Endodermal cell (in vitro differentiated cells): ENCODE results near the gene SBSN. TPM values are rescaled to one million over a fixed set of nuclear protein-coding genes. Genes with fewer than 3 reads are reported as not detected.

ENCODE experiments used
- DNase-seq: peaks from one replicate; pipeline ENCODE4 v3.0.0-alpha.2; 2017
- H3K27ac ChIP-seq: 2 replicates; pipeline ENCODE4 v1.5.1; 2013; ENCODE audit warnings: mild to moderate bottlenecking, low read depth, low read length, moderate library complexity
- H3K27me3 ChIP-seq: 2 replicates; pipeline ENCODE4 v1.6.1; 2013; ENCODE audit warnings: mild to moderate bottlenecking, low read length, moderate library complexity; ENCODE audit not compliant: insufficient read depth, control insufficient read depth, poor library complexity, severe bottlenecking
- H3K36me3 ChIP-seq: 2 replicates; pipeline ENCODE4 v1.7.0; 2013; ENCODE audit warnings: mild to moderate bottlenecking, low read length, moderate library complexity; ENCODE audit not compliant: control insufficient read depth, insufficient read depth
- H3K4me1 ChIP-seq: one replicate; pipeline ENCODE4 v1.7.0; 2013; ENCODE audit warnings: low read length; ENCODE audit not compliant: control insufficient read depth, insufficient read depth
- H3K4me3 ChIP-seq: 2 replicates; pipeline ENCODE4 v1.5.1; 2013; ENCODE audit warnings: mild to moderate bottlenecking, low read length, moderate library complexity
- H3K9ac ChIP-seq: 2 replicates; pipeline ENCODE4 v1.6.1; 2013; ENCODE audit warnings: mild to moderate bottlenecking, low read length, moderate library complexity; ENCODE audit not compliant: poor library complexity, severe bottlenecking; ENCODE audit errors: extremely low read depth
- H3K9me3 ChIP-seq: 2 replicates; pipeline ENCODE4 v1.6.1; 2013; ENCODE audit warnings: mild to moderate bottlenecking, low read length, moderate library complexity; ENCODE audit not compliant: control insufficient read depth
- H3K27ac Mint-ChIP-seq: 2 replicates; pipeline ENCODE4 v1.8.0; 2020; ENCODE audit warnings: mixed read lengths
- H3K27me3 Mint-ChIP-seq: 2 replicates; pipeline ENCODE4 v1.8.0; 2021; ENCODE audit warnings: mild to moderate bottlenecking, mixed read lengths; ENCODE audit not compliant: insufficient read depth
- H3K36me3 Mint-ChIP-seq: 2 replicates; pipeline ENCODE4 v1.8.0; 2020; ENCODE audit warnings: low read depth, mixed read lengths
- H3K4me1 Mint-ChIP-seq: 2 replicates; pipeline ENCODE4 v1.8.0; 2020; ENCODE audit warnings: mixed read lengths
- H3K4me3 Mint-ChIP-seq: 2 replicates; pipeline ENCODE4 v1.8.0; 2020; ENCODE audit warnings: mild to moderate bottlenecking, moderate library complexity, mixed read lengths
- H3K9me3 Mint-ChIP-seq: 2 replicates; pipeline ENCODE4 v1.8.0; 2020; ENCODE audit warnings: mild to moderate bottlenecking, mixed read lengths
- WGBS, 2 experiments: methylation state at CpG; one replicate each; pipeline versions ENCODE4 v1.1.5 to v1.1.7; 2013; ENCODE audit warnings: missing lambda C conversion rate in 2 of 2, mixed read lengths in 1 of 2; ENCODE audit not compliant: insufficient coverage in 1 of 2, insufficient read length in 1 of 2; 5-methylcytosine and 5-hydroxymethylcytosine counted together
- total RNA-seq, 2 donors: library from RNA; stranded (reverse); fragmentation: NEBNext Ultra II Directional in 1 of 2; extraction: Animal tissue kit (Norgen Biotek cat#: 25700) in 1 of 2; gene quantifications; 2 replicates in 1 of 2; 3 replicates in 1 of 2; pipeline ENCODE4 v1.2.1, GENCODE V29; 2021
- TF ChIP-seq, protein P1 (sequence below): fragments of 200-600 bp; sonication (generic); conservative IDR thresholded peaks from 2 replicates; pipeline ENCODE4 v1.5.0; 2021; ENCODE audit warnings: antibody characterized with exemption, mild to moderate bottlenecking

SBSN gene
- total RNA-seq, 2 donors from 2014 or later = not detected

DNA sequence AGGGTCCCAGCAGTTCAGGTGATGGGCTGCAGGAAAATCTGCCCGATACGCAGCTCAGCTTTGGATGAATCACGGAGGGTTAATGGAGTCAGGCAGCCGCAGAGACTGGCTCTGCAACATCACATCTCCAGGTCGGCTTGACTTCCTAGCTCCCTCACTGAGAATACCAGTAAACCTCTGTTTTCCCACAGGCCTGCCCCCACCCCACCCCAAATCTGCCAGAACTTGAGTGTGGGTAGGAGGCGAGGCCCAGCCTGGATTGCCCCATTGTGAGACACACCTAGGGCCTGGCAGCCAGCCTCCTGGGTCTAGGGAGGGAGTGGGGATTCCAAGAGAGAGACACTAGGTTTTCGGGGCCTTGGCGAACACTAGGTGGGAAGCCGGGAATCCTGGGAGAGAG lies 34.1 kb downstream of the SBSN start:
- no peak overlapping the region for H3K4me3 ChIP-seq
- H3K4me1 Mint-ChIP-seq = peaks cover 10% of the 10 kb centered on the region
- DNase-seq = no peak
- H3K9me3 Mint-ChIP-seq = no peaks in the 10 kb centered on the region
- H3K9ac ChIP-seq = no peak overlapping the region
- no peaks in the 10 kb centered on the region for H3K4me1 ChIP-seq
- WGBS, 2 experiments = 96% methylated on average over 9 of the region's 9 CpGs; no CpG with 5 or more reads in 1 of the 2 experiments
- H3K27me3 ChIP-seq = no peaks in the 10 kb centered on the region
- TF ChIP-seq, protein P1, sequence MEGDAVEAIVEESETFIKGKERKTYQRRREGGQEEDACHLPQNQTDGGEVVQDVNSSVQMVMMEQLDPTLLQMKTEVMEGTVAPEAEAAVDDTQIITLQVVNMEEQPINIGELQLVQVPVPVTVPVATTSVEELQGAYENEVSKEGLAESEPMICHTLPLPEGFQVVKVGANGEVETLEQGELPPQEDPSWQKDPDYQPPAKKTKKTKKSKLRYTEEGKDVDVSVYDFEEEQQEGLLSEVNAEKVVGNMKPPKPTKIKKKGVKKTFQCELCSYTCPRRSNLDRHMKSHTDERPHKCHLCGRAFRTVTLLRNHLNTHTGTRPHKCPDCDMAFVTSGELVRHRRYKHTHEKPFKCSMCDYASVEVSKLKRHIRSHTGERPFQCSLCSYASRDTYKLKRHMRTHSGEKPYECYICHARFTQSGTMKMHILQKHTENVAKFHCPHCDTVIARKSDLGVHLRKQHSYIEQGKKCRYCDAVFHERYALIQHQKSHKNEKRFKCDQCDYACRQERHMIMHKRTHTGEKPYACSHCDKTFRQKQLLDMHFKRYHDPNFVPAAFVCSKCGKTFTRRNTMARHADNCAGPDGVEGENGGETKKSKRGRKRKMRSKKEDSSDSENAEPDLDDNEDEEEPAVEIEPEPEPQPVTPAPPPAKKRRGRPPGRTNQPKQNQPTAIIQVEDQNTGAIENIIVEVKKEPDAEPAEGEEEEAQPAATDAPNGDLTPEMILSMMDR = no peak
- H3K27ac ChIP-seq = no peak overlapping the region
- peaks cover 7% of the 10 kb centered on the region for H3K27me3 Mint-ChIP-seq
- H3K36me3 ChIP-seq = peaks cover 22% of the 10 kb centered on the region
- H3K36me3 Mint-ChIP-seq = peaks cover 26% of the 10 kb centered on the region
- H3K4me3 Mint-ChIP-seq = no peak overlapping the region
- H3K9me3 ChIP-seq = no peaks in the 10 kb centered on the region
- H3K27ac Mint-ChIP-seq = no peak overlapping the region

DNA sequence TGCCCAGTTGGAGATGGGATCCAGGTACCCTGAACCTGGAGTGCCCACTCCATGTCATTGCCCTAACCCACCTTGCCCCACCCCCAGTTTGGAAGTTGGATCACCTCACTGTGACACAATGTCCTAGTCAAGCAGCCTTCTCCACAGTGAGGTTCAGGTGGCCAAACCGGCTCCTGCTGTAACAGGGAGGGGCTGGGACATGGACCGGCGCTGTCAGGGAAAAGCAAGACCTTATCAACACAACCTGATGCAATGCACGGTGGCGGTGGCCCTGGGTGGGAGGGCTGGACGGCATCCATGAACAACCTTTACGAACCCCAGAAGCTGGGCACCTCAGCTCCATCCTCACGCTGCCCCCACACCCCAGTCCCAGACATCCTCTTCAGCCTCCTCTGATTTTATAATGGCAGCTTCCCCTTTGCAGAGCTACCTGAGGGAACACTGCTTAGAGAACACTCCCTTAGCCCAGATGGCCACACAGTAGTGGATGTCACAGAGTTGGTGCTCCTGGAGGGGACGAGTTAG lies 36.2 kb downstream of the SBSN start:
- Histone ChIP-seq H3K9ac (no peak overlapping the region), H3K27ac (no peak overlapping the region), H3K27me3 (no peaks in the 10 kb centered on the region), H3K4me3 (no peak overlapping the region), H3K36me3 (peaks cover 2% of the 10 kb centered on the region), H3K9me3 (no peaks in the 10 kb centered on the region), H3K4me1 (peaks cover 2% of the 10 kb centered on the region)
- no peak overlapping the region for H3K4me3 Mint-ChIP-seq
- H3K36me3 Mint-ChIP-seq = peaks cover 5% of the 10 kb centered on the region
- TF ChIP-seq, protein P1 = no peak
- H3K9me3 Mint-ChIP-seq = no peaks in the 10 kb centered on the region
- H3K4me1 Mint-ChIP-seq = peaks cover 23% of the 10 kb centered on the region
- DNase-seq = no peak
- H3K27ac Mint-ChIP-seq = no peak overlapping the region
- peaks cover 9% of the 10 kb centered on the region for H3K27me3 Mint-ChIP-seq
- 83 to 96% methylated on average over 2 to 9 of the region's 9 CpGs for WGBS, 2 experiments

DNA sequence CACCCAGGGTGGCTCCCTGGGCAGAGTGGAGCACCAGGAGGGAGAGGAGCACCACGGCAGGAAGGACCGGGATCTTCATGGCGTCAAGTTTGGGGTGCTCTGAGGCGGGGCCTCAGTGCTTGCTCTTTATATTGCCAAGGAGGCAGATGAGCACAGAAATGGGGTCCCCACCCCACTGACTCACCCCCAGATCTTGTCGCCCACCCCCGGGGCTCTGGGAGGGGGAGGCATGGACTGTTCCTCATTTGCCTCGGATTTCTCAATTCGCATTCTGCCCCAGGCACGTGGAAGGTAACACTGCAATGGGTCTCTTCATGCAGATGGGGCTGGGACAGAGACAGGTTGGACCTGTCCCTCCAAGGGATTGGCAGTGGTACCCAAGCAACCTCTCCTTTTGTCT lies 37.7 kb downstream of the SBSN start, which contains the start of gene KRTDAP:
Gene KRTDAP (minus strand): TSS at position 101 of the 400 bp plus-strand sequence. CDS start 22 bp downstream, at position 79.
- no peak for DNase-seq
- WGBS, 2 experiments = 86 to 92% methylated on average over 6 to 9 of the region's 9 CpGs

More for the DNA sequence above, 37.7 kb downstream of the SBSN start, which contains the start of gene KRTDAP:
- Mint-ChIP-seq H3K36me3 (no peaks in the 10 kb centered on the region), H3K9me3 (no peaks in the 10 kb centered on the region), H3K27ac (no peak within 1 kb of the TSS), H3K4me1 (peaks cover 35% of the 10 kb centered on the region), H3K27me3 (peaks cover 9% of the 10 kb centered on the region), H3K4me3 (no peak within 1 kb of the TSS)
- Histone ChIP-seq H3K36me3 (no peaks in the 10 kb centered on the region), H3K9me3 (no peaks in the 10 kb centered on the region), H3K4me1 (peaks cover 13% of the 10 kb centered on the region), H3K27me3 (no peaks in the 10 kb centered on the region), H3K27ac (no peak within 1 kb of the TSS), H3K9ac (no peak within 1 kb of the TSS), H3K4me3 (no peak within 1 kb of the TSS)
- TF ChIP-seq, protein P1 = no peak
